SK-N-SH (cell line): Measurements from ENCODE around the gene RBMS1. TPM values are rescaled to one million over a fixed set of nuclear protein-coding genes. Genes with fewer than 3 reads are reported as not detected.

ENCODE experiments used
- CTCF ChIA-PET: fragments of 300-600, 350-600 bp; formaldehyde crosslinking; extraction: SDS; loops from one replicate; lab custom pipeline; 2021; lab: Yijun Ruan, JAX
- POLR2A ChIA-PET: fragments of 350-600 bp; sonication (Branson Sonifier 250); formaldehyde crosslinking; extraction: SDS; loops from one replicate; lab custom pipeline; 2020; ENCODE audit warnings: antibody characterized with exemption, inconsistent platforms; lab: Yijun Ruan, JAX
- DNase-seq: peaks from one replicate; pipeline ENCODE4 v3.0.0; 2012
- H2AFZ ChIP-seq: fragments of 200-600 bp; sonication (generic); 2 replicates; pipeline ENCODE4 v1.8.1; 2016; ENCODE audit warnings: antibody characterized with exemption, mild to moderate bottlenecking, low read depth
- H3F3A ChIP-seq: fragments of 200-600 bp; sonication (generic); replicated peaks from 2 replicates; pipeline ENCODE3; 2016; ENCODE audit warnings: antibody characterized with exemption, mild to moderate bottlenecking; ENCODE audit not compliant: insufficient read depth
- H3K27ac ChIP-seq, 2 experiments: fragments of 200-500 bp in 1 of 2; fragments of 200-600 bp in 1 of 2; sonication (Bioruptor generic) in 1 of 2; sonication (generic), shearing (Covaris generic) in 1 of 2; 2 replicates each; pipeline versions ENCODE4 v1.5.1 to v1.6.1; 2014 to 2016; ENCODE audit warnings: low read depth in 2 of 2, inconsistent platforms in 1 of 2, low read length in 1 of 2, mild to moderate bottlenecking in 1 of 2, mixed read lengths in 1 of 2
- H3K27me3 ChIP-seq: fragments of 200-600 bp; sonication (generic), shearing (Covaris generic); 2 replicates; pipeline ENCODE4 v1.6.1; 2016; ENCODE audit warnings: mixed run types; ENCODE audit not compliant: insufficient read depth
- H3K36me3 ChIP-seq, 2 experiments: fragments of 200-500 bp in 1 of 2; fragments of 200-600 bp in 1 of 2; sonication (Bioruptor generic) in 1 of 2; sonication (generic) in 1 of 2; replicated peaks in 1 of 2; 2 replicates each; pipeline versions ENCODE3 to v1.5.1; 2014 to 2016; ENCODE audit warnings: low read length in 1 of 2, mild to moderate bottlenecking in 1 of 2; ENCODE audit not compliant: insufficient read depth in 2 of 2, control insufficient read depth in 1 of 2
- H3K4me1 ChIP-seq, 2 experiments: fragments of 200-500 bp in 1 of 2; fragments of 200-600 bp in 1 of 2; sonication (Bioruptor generic) in 1 of 2; sonication (generic), shearing (Covaris generic) in 1 of 2; 2 replicates each; pipeline versions ENCODE4 v1.5.1 to v1.6.1; 2014 to 2016; ENCODE audit warnings: low read depth in 1 of 2, low read length in 1 of 2, mixed run types in 1 of 2; ENCODE audit not compliant: insufficient read depth in 2 of 2, control insufficient read depth in 1 of 2
- H3K4me2 ChIP-seq: fragments of 200-600 bp; sonication (generic), shearing (Covaris generic); 2 replicates; pipeline ENCODE4 v1.6.1; 2017; ENCODE audit warnings: mixed run types
- H3K4me3 ChIP-seq, 2 experiments: fragments of 200-500 bp in 1 of 2; fragments of 200-600 bp in 1 of 2; sonication (Bioruptor generic) in 1 of 2; sonication (generic), shearing (Covaris generic) in 1 of 2; 2 replicates each; pipeline versions ENCODE4 v1.5.1 to v1.8.1; 2014 to 2016; ENCODE audit warnings: low read depth in 2 of 2, inconsistent platforms in 1 of 2, low read length in 1 of 2, mild to moderate bottlenecking in 1 of 2, mixed read lengths in 1 of 2, moderate library complexity in 1 of 2
- H3K79me2 ChIP-seq: fragments of 200-600 bp; sonication (generic); 2 replicates; pipeline ENCODE4 v1.8.1; 2017; ENCODE audit warnings: mild to moderate bottlenecking; ENCODE audit not compliant: insufficient read depth
- H3K9ac ChIP-seq: fragments of 200-600 bp; sonication (generic); 2 replicates; pipeline ENCODE4 v1.6.1; 2017; ENCODE audit warnings: mixed run types
- H3K9me2 ChIP-seq: fragments of 200-600 bp; sonication (generic); 2 replicates; pipeline ENCODE4 v1.6.1; 2017; ENCODE audit warnings: mixed run types
- H3K9me3 ChIP-seq: fragments of 200-600 bp; sonication (generic); 2 replicates; pipeline ENCODE4 v1.6.1; 2017; ENCODE audit warnings: mixed run types, mild to moderate bottlenecking, moderate library complexity
- H4K20me1 ChIP-seq: fragments of 200-600 bp; sonication (generic); 2 replicates; pipeline ENCODE4 v1.6.1; 2017; ENCODE audit warnings: mild to moderate bottlenecking, mixed run types; ENCODE audit not compliant: insufficient read depth
- CHD2 ChIP-seq: fragments of 150-350 bp; IDR thresholded peaks from 2 replicates; pipeline ENCODE4 v1.6.1; 2018; ENCODE audit warnings: low read length; ENCODE audit not compliant: partially characterized antibody
- CTCF ChIP-seq: fragments of 200-600 bp; sonication (generic); IDR thresholded peaks from 2 replicates; pipeline ENCODE4 v1.6.1; 2017; ENCODE audit warnings: antibody characterized with exemption, mild to moderate bottlenecking, moderate library complexity
- EP300 ChIP-seq, 2 experiments: IDR thresholded peaks; 2 replicates each; pipeline versions ENCODE4 v1.4.0 to v1.6.1; 2012; ENCODE audit warnings: borderline replicate concordance in 1 of 2, low read depth in 1 of 2, low read length in 1 of 2
- EZH2phosphoT487 ChIP-seq: fragments of 200-600 bp; sonication (generic); IDR thresholded peaks from 2 replicates; pipeline ENCODE4 v1.6.1; 2017; ENCODE audit warnings: low read depth, mixed run types, mild to moderate bottlenecking, antibody characterized with exemption, moderate library complexity, borderline replicate concordance
- FOSL2 ChIP-seq: IDR thresholded peaks from 2 replicates; pipeline ENCODE4 v1.4.0; 2012; ENCODE audit warnings: low read depth, mild to moderate bottlenecking, moderate library complexity, borderline replicate concordance
- FOXM1 ChIP-seq: IDR thresholded peaks from 2 replicates; pipeline ENCODE4 v1.4.0; 2012; ENCODE audit warnings: low read depth, mild to moderate bottlenecking
- GABPA ChIP-seq: IDR thresholded peaks from 2 replicates; pipeline ENCODE4 v1.4.0; 2012; ENCODE audit warnings: low read depth, mild to moderate bottlenecking
- GATA2 ChIP-seq: sonication (generic); formaldehyde crosslinking; IDR thresholded peaks from 2 replicates; pipeline ENCODE4 v1.5.0; 2020; ENCODE audit warnings: mild to moderate bottlenecking, missing genetic modification reagents
- JUND ChIP-seq: IDR thresholded peaks from 2 replicates; pipeline ENCODE4 v1.4.0; 2012
- MAX ChIP-seq: IDR thresholded peaks from 2 replicates; pipeline ENCODE4 v1.4.0; 2012; ENCODE audit warnings: low read depth
- MEF2A ChIP-seq: IDR thresholded peaks from 2 replicates; pipeline ENCODE4 v1.4.0; 2012; ENCODE audit warnings: low read depth, borderline replicate concordance
- MXI1 ChIP-seq: IDR thresholded peaks from 2 replicates; pipeline ENCODE4 v1.6.1; 2012; ENCODE audit warnings: mild to moderate bottlenecking, low read depth, low read length, improper control_type of control experiment
- PBX3 ChIP-seq: IDR thresholded peaks from 2 replicates; pipeline ENCODE4; 2012
- POLR2AphosphoS5 ChIP-seq: IDR thresholded peaks from 2 replicates; pipeline ENCODE4 v1.6.1; 2012; ENCODE audit warnings: low read depth, low read length
- REST ChIP-seq: IDR thresholded peaks from 2 replicates; pipeline ENCODE4 v1.6.1; 2012; ENCODE audit warnings: mild to moderate bottlenecking, low read depth, low read length, moderate library complexity
- RFX5 ChIP-seq: IDR thresholded peaks from 2 replicates; pipeline ENCODE4 v1.6.1; 2012; ENCODE audit warnings: mild to moderate bottlenecking, improper control_type of control experiment, low read length
- RXRA ChIP-seq: IDR thresholded peaks from 2 replicates; pipeline ENCODE4 v1.4.0; 2012; ENCODE audit warnings: low read depth, mild to moderate bottlenecking, borderline replicate concordance
- TEAD4 ChIP-seq: IDR thresholded peaks from 2 replicates; pipeline ENCODE4 v1.4.0; 2012; ENCODE audit warnings: mild to moderate bottlenecking, borderline replicate concordance; ENCODE audit not compliant: insufficient read depth
- USF2 ChIP-seq: fragments of 150-350 bp; IDR thresholded peaks from 2 replicates; pipeline ENCODE4 v1.6.1; 2017; ENCODE audit warnings: antibody characterized with exemption, low read length, low read depth, borderline replicate concordance
- YY1 ChIP-seq: IDR thresholded peaks from 2 replicates; pipeline ENCODE4 v1.4.0; 2012; ENCODE audit warnings: low read depth, mild to moderate bottlenecking
- WGBS: methylation state at CpG from one replicate; pipeline ENCODE4 v1.1.6; 2017; ENCODE audit warnings: low lambda C conversion rate; 5-methylcytosine and 5-hydroxymethylcytosine counted together
- polyA plus RNA-seq, 3 experiments: library from polyadenylated mRNA; depleted of rRNA; stranded (reverse); fragments of >200 nt; gene quantifications; 2 replicates each; pipeline ENCODE4 v1.2.3, GENCODE V29; 2012

Gene RBMS1
- polyA plus RNA-seq, 1 of the 3 experiments (the other 2 are of a cell fraction) = 56.5 TPM

GRCh38 chr2:160387558-160388262 is 105.9 kb downstream of the RBMS1 start (continued):
- TF ChIP-seq RXRA = peak; percentile 77; the same call in 1 of the 2 replicates
- no peak for TF ChIP-seq GATA2
- no peak for TF ChIP-seq MXI1
- no peak for TF ChIP-seq USF2
- no peak for TF ChIP-seq CHD2
- TF ChIP-seq MAX = peak; percentile 88
- peak; percentile 77 for TF ChIP-seq JUND
- TF ChIP-seq FOXM1 = 0 out of 2 replicates have a peak, but pooled peaks have one; percentile 40
- TF ChIP-seq POLR2AphosphoS5 = no peak; the same call in 1 of the 2 replicates
- no peak for TF ChIP-seq RFX5
- no peak for TF ChIP-seq YY1
- TF ChIP-seq GABPA = no peak

- CTCF ChIA-PET = interaction anchor here (1.2 kb wide), 1 partner anchor 23 kb away, joined by 3 read pairs; no protein-coding TSS in a partner anchor
- TF ChIP-seq GABPA = no peak
- no peak for TF ChIP-seq EP300 (IDR thresholded peaks at IDR 0.05; ENCODE audit: borderline replicate concordance in 1 of 2, low read depth in 1 of 2, low read length in 1 of 2)
- TF ChIP-seq RFX5 = no peak
- no peak for TF ChIP-seq MAX
- no peak for TF ChIP-seq PBX3
- no peak for TF ChIP-seq REST
- no peak for TF ChIP-seq USF2
- TF ChIP-seq MEF2A = no peak
- no peak for TF ChIP-seq FOXM1
- TF ChIP-seq EZH2phosphoT487 = no peak
- TF ChIP-seq JUND = no peak
- no peak for TF ChIP-seq TEAD4
- TF ChIP-seq FOSL2 = no peak
- TF ChIP-seq GATA2 = no peak
- TF ChIP-seq CTCF = no peak
Measured at GRCh38 chr2:160384791-160385190, 108.8 kb downstream of the RBMS1 start.

More at GRCh38 chr2:160384791-160385190, 108.8 kb downstream of the RBMS1 start:
- no peaks in the 10 kb centered on the region for H3K27me3 ChIP-seq
- no peak overlapping the region for H2AFZ ChIP-seq
- H3K36me3 ChIP-seq = peaks cover 2 to 3% of the 10 kb centered on the region in 2 experiments
- H3K9me3 ChIP-seq = no peaks in the 10 kb centered on the region
- no peak overlapping the region for H3K27ac ChIP-seq
- H3K4me1 ChIP-seq = peaks cover 40 to 56% of the 10 kb centered on the region in 2 experiments
- H3K9ac ChIP-seq = no peak overlapping the region
- H3F3A ChIP-seq = peaks cover 43% of the 10 kb centered on the region
- WGBS = 100% methylated on average over 1 of the region's 1 CpG
- peaks cover 100% of the 10 kb centered on the region for H3K79me2 ChIP-seq
- no peak overlapping the region for H3K4me3 ChIP-seq
- DNase-seq = no peak
- no peaks in the 10 kb centered on the region for H3K9me2 ChIP-seq
- POLR2A ChIA-PET = no interaction called here
- H3K4me2 ChIP-seq = no peak overlapping the region
- H4K20me1 ChIP-seq = peaks cover 90% of the 10 kb centered on the region
